HG03095 (cell line): ENCODE results near the gene THYN1.

Experiments used
- ATAC-seq: cut with Tn5 transposase; IDR thresholded peaks from one replicate; pipeline ENCODE4 v1.9.1; 2021; ENCODE audit warnings: moderate library complexity; ENCODE audit not compliant: unreplicated experiment

THYN1 gene

DNA sequence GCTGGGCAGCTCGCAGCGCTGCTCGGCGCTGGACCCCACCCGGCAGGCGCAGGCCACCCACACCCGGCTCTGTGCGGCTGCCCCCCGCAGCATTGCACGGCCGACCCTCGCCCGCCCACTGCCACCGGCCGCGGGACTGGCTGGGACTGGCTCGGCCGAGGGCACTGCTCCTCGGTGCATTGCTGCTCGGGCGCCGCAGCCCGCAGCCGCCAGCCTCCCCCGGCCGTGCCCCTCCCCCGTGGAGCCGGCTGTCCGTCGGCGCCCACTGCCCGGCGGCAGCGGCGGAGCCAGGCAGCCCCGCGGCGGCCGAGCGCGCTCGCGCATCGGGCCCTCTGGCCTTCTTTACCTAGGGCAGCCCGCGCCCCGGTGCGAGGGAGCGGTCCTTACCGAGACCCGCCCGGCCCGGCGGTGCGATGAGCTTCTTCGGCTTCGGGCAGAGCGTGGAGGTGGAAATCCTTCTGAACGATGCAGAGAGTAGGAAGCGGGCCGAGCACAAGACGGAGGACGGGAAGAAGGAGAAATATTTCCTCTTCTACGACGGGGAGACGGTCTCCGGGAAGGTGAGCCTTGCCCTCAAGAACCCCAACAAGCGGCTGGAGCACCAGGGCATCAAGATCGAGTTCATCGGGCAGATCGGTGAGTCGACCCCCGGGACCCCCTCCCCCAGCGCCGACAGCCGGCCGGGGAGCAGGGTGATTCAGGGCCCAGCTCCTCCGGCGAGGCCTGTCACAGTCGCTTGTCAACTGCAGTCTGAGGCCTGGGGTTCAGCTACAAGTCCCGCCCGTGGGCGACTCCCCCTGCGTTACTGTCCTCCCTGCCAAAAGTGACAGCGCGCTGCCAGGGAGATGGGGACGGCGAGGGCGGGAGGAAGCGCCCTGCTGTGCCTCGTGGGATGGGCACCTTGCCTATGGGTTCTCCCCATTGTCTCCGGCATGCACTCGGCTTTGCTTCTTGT lies 28.2 kb downstream of the THYN1 start:
- peak; percentile 14 for ATAC-seq

DNA sequence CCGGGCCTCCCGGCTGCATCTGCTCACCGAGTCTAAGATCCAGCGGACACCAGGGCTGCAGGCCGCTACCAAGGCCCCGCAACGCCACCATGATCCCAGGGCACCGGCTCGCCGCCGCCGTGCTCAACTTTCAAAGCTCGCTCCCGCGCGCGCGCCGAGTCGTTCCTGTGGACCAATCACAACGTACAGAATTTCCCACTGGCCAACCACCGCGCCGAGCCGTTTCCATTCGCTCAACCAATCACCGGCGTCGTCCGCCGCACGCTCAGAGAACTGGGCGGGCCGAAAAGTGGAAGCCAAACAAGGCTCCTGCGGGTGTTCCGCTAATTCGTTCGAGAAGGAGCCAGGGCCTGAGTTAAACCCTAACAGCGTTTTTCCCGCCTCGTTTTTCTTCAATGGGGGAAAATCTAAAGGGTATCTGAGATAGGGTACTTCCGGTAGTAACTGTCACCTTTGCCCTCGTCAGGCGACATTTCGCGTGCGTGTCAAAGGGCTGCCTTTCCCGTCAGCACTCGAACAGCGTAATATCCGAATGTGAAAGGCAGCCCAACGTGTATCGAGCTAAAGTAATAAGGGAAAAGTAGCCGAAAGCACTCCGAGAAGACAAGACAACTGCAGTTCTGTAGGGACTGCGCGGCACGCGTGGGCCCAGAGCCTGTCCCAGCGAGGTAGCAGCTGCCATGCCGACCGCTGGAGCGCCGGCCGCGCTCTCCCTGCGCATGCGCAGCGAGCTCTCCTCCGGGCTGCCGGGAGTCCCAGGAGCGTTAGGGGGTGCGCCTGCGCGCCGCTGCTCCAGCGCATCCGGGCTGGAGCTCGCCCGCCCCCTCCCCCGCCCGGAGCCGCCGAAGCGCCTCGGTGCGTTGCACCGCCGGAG lies 29.1 kb downstream of the THYN1 start, which contains the start of the genes NCAPD3 and VPS26B:
Gene NCAPD3, minus strand, starts transcription at position 132 of the 874 bp plus-strand sequence. Its CDS starts 41 bp downstream, at position 91.
Gene VPS26B, plus strand, starts transcription at position 836 of the 874 bp plus-strand sequence. CDS start 452 bp downstream, outside the sequence.
- peak; percentile 81 for ATAC-seq

DNA sequence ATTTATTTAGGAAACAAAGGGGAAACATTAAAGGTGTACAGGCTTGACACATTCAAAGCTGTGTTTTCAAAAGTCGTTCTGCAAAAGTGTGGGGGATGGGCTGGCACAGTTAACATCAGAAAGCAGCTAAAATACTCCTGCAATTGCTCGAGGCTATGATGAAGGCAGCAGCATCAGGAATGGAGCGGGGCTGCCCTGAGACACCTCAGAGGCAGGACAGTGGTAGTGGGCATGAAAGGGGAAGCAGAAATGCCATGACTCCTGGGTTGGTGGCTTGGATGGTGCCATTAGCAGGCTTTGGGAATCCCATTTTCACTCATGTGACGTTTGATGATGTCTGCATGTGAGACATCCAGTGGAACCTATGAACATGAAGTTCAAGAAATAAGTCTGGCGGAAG lies 30.0 kb downstream of the THYN1 start:
- ATAC-seq, result no peak

DNA sequence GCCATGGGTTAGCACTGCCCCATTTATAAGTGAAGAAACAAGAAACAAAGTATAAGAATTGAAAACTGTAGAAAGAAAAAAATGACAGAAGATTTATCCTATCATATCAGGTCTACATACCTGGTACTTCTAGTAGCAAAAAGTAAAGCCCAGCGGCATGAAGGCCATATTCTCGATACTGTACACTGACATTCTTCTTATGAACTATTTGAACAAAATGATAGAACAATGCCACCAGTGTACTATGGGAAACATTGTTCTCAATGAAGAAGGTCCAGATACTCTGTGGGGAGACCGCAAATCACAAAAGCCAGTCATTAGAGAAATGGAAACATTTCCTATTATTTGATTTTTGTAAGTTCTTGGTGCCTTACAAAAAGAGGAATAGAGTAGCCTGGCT lies 36.3 kb downstream of the THYN1 start:
- no peak for ATAC-seq

DNA sequence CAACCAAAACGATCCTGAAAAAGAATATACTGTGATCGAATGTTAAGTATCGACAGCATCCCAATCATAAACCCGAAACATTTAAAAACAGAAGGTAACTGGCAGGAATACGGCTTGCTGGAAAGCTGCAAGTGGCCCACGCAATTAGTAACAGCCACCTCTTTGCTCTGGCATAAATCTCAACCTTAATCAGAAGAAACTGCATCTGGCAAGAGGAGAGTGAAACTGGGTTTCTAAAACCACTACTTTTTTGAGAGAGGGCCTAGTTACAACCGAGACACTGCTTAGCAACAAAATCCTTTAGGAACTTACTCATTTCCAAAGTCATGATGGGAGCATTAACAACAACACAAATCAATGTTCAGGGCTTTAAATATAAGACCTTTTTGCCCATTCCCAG lies 37.3 kb downstream of the THYN1 start:
- ATAC-seq, result no peak

DNA sequence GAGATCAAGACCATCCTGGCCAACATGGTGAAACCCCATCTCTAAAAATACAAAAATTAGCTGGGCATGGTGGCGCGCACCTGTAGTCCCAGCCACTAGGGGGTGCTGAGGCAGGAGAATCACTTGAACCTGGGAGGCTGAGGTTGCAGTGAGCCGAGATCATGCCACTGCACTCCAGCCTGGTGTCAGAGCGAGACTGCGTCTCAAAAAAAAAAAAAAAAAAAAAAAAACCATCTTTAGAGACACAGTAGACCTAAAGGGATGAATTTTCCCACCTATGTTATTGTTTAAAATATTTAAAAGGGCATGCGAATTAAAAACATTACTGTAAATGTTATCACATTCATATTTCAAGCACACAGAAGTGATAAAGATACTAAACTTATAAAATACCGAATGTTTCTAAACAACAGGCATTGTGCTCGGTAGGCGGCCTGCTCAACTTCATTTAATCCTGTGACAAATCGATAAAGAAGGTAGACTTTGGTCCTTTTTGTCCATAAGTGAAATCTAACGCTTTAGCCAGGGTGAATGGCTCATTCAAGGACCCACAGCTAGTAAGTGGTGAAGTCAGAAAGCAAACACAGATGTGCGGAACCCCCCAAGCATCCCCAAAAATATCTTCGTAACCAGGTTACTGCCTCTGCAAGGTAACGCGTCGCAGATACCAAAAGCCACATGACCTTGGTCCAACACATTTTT lies 45.5 kb downstream of the THYN1 start:
- no peak for ATAC-seq

DNA sequence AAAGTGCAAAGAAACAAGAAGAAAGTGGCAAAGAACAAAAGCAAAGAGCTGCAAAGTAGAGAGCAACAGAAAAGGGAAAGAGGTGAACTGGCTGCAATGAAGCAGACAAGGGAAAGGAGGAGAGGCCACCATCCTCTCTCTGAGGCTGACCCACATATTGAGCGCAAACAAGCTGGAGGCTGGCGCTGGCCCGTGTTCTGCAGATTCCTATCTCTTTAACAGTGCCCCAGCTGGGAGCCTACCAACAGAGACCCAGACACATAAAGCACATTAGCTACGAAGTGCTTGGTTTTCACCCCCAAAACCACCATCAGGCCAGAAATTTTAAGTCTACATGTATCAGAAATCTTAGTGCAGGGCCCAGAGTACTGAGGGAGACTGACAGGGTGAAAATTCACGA lies 47.0 kb downstream of the THYN1 start:
- no peak for ATAC-seq

DNA sequence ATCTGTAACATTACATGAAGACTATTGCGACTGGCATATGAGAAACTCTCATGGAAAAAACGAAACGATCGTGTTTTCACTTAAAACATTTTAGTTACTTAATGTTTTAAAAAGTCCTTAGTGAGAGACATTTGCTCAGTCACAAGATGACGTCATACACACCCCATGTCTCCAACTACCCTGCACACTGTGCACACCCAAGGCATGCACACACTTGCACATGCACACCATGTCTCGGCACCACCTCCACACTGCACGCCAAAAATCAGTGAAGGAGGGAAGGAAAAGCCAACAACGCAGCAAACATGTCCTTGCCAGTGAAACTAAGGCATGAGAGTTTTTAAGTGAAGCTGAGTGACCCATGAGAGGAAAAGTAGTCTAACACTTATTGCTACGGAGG lies 47.4 kb downstream of the THYN1 start:
- no peak for ATAC-seq

DNA sequence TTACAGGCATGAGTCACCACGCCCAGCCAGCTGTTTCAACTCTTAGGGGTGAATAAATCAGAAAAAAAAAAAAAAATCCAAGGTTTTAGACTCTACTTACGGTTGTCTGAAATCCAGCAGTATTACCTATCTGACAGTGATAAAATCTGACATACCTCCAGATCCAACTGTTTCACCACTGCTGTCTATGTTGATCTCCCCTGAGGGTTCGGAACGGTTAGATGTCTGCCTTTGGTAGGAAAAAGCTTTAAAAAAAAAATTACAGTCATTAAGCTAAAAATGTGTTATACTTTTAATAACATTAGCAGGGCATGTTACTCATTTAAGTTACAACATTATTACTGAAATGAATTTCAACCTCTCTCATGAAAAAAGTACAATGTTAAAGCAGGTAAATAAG lies 50.5 kb downstream of the THYN1 start:
- ATAC-seq, result no peak

DNA sequence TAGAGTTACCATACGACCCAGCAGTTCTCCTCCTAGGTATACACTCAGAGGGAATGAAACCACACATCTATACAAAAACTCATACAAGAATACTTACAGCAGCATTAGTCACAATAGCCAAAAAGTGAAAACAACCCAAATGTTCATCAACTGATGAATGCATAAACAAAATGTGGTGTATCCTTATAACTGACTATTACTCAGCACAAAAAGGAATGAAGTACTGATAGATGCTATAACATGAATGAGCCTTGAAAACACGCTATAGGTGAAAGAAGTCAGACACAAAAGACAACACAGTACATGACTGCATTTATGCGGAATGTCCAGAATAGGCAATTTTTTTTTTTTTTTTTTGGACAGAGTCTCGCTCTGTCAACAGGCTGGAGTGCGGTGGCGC lies 52.5 kb downstream of the THYN1 start:
- ATAC-seq, result no peak

DNA sequence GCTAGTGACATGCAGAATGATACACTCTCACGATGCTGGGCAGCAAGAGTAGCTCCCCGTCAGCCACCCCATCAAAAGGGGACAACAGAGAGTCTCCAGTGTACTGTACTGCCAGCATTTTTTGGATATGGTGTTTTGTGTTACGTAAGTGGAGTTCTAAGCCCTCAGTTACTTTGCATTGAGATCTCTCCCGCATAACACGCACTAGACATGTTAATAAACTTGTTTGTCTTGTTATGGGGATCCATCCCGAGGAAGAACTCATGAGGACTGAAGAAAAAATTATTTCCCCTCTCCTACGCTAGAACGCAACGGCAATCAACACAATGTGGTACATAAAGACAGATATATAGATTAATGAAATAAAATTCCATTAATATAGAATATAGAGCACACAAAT lies 53.6 kb downstream of the THYN1 start:
- ATAC-seq, result no peak
